Activated CD4-positive, alpha-beta T cell treated with anti-CD3 and anti-CD28 coated beads for 36 hours (primary cell): ENCODE measurements around the gene C2orf78. TPM values are rescaled to one million over a fixed set of nuclear protein-coding genes. Genes with fewer than 3 reads are reported as not detected.

Experiments used
- ATAC-seq: fragments of 200-7000 bp; cut with Tn5 transposase; one replicate; pipeline ENCODE4 v1.10.0; 2021; ENCODE audit warnings: mild to moderate bottlenecking, moderate library complexity
- CTCF ChIA-PET: fragments of 350-600 bp; sonication (Branson Sonifier 250); formaldehyde crosslinking; loops from one replicate; lab custom pipeline; 2021; ENCODE audit warnings: antibody characterized with exemption; lab: Charles Lee
- POLR2A ChIA-PET: fragments of 350-600 bp; sonication (Branson Sonifier 250); formaldehyde crosslinking; loops from one replicate; lab custom pipeline; 2021; ENCODE audit warnings: antibody characterized with exemption, inconsistent platforms; lab: Charles Lee
- DNase-seq: peaks from one replicate; pipeline ENCODE4 v3.0.0-alpha.2; 2020
- H3K27ac Mint-ChIP-seq: one replicate; pipeline ENCODE4 v1.8.0; 2021; ENCODE audit warnings: mixed read lengths
- H3K27me3 Mint-ChIP-seq: one replicate; pipeline ENCODE4 v1.8.0; 2021; ENCODE audit warnings: mixed read lengths
- H3K36me3 Mint-ChIP-seq: one replicate; pipeline ENCODE4 v1.8.0; 2021; ENCODE audit warnings: low read depth, mixed read lengths
- H3K4me1 Mint-ChIP-seq: one replicate; pipeline ENCODE4 v1.8.0; 2021; ENCODE audit warnings: mixed read lengths
- H3K4me3 Mint-ChIP-seq: one replicate; pipeline ENCODE4 v1.8.0; 2021; ENCODE audit warnings: mild to moderate bottlenecking, moderate library complexity, mixed read lengths
- H3K9me3 Mint-ChIP-seq: one replicate; pipeline ENCODE4 v1.8.0; 2021; ENCODE audit warnings: low read depth, mixed read lengths
- intact Hi-C, 2 experiments: fragments of 100-400 bp; cut with DNase I in 1 of 2; cut with micrococcal nuclease in 1 of 2; formaldehyde crosslinking; loops; one replicate each; pipeline versions ENCODE4 v1.14.2 to v1.15.1; 2022 to 2024; cut with DNase I, micrococcal nuclease
- total RNA-seq, 2 experiments: library from RNA; stranded (reverse); gene quantifications; one replicate each; pipeline ENCODE4 v1.2.3, GENCODE V29; 2021

C2orf78 gene
- total RNA-seq, 2 experiments from 2014 or later, result not detected

DNA sequence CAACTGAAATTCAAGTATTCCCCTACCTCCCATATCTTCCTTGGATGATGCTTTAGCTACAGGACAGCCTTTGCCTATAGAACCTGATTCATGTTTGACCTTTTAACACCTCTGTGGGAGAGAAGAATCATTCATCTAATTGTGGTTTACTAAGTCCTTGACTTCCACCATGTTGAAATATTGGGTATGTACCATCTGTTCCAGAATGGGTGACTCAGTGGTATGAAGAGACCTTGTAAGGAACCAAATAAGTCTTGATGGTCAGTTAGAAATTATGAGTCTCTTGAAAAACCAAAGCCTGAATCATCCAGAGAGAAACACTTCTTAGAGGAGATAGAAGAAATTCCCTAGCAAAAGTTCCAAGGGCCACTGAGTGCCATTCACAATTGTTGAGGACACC lies 72.2 kb downstream of the C2orf78 start:
- H3K4me1 Mint-ChIP-seq, result peaks cover 32% of the 10 kb centered on the region
- H3K9me3 Mint-ChIP-seq, result no peaks in the 10 kb centered on the region
- H3K27me3 Mint-ChIP-seq, result no peaks in the 10 kb centered on the region
- ChIA-PET CTCF (interaction anchor here (1.0 kb wide), 1 partner anchor 11 kb away, joined by 3 read pairs; no protein-coding TSS in a partner anchor), POLR2A (no interaction called here)
- no peak overlapping the region for H3K27ac Mint-ChIP-seq
- intact Hi-C loops, result loop anchor here in 1 of 2 experiments (5.0 to 10.0 kb wide), 2 partner anchors 41 to 129 kb away; partner anchors contain the start of gene TET3
- peaks cover 52% of the 10 kb centered on the region for H3K36me3 Mint-ChIP-seq
- no peak overlapping the region for H3K4me3 Mint-ChIP-seq
- ATAC-seq (no peak), DNase-seq (no peak)

GRCh38 chr2:73859721-73860586 lies 76.0 kb downstream of the C2orf78 start:
- POLR2A ChIA-PET, result interaction anchor here (0.6 kb wide), 2 partner anchors 19 to 36 kb away, joined by 3 read pairs; no protein-coding TSS in a partner anchor
- H3K36me3 Mint-ChIP-seq, result peaks cover 68% of the 10 kb centered on the region
- H3K27ac Mint-ChIP-seq, result peak overlapping the region; percentile 77
- DNase-seq (peak; percentile 76), ATAC-seq (peak; percentile 100)
- H3K27me3 Mint-ChIP-seq, result no peaks in the 10 kb centered on the region
- CTCF ChIA-PET, result interaction anchor here (0.5 to 1.7 kb wide), 3 partner anchors 36 to 475 kb away, joined by 3 to 4 read pairs (median 3); no protein-coding TSS in a partner anchor
- intact Hi-C loops, result loop anchor here (1.0 to 10.0 kb wide), 6 partner anchors 26 to 125 kb away; partner anchors contain the start of gene TET3 (in 1 of the 2)
- H3K9me3 Mint-ChIP-seq, result no peaks in the 10 kb centered on the region
- no peak overlapping the region for H3K4me3 Mint-ChIP-seq
- H3K4me1 Mint-ChIP-seq, result peaks cover 32% of the 10 kb centered on the region

DNA sequence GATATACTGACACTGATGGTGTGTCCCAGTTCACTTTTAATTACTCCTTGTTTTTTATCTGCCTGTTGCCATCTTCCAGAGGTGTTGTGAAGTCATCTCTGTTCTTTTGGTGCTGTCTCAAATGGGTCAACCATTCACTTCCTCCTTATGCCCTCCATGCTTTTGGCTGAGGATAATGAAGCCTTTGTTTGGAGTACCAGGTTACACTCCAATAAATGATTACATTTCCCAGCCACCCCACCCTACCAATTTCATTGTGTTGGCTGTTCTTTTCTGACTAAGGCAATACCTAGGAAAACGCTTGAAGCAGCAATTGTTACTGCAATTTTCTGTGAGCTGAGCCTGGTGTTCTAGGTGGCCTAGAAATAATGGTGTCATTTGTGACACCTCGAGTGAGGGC lies 79.0 kb downstream of the C2orf78 start:
- ATAC-seq (no peak), DNase-seq (no peak)
- no peaks in the 10 kb centered on the region for H3K9me3 Mint-ChIP-seq
- H3K27me3 Mint-ChIP-seq, result no peaks in the 10 kb centered on the region
- intact Hi-C loops, result no loop called here
- H3K4me3 Mint-ChIP-seq, result no peak overlapping the region
- peaks cover 22% of the 10 kb centered on the region for H3K4me1 Mint-ChIP-seq
- H3K36me3 Mint-ChIP-seq, result peaks cover 60% of the 10 kb centered on the region
- ChIA-PET CTCF (interaction anchor here (1.2 to 2.8 kb wide), 3 partner anchors 12 to 288 kb away, joined by 5 to 12 read pairs (median 5); no protein-coding TSS in a partner anchor), POLR2A (no interaction called here)
- no peak overlapping the region for H3K27ac Mint-ChIP-seq

Other genes starting within 250 kb of the C2orf78 start
- gene NAT8, start 141.8 kb upstream of the C2orf78 start, total RNA-seq, result not detected
- 10 to 100 TPM; 23.3 to 35.3 TPM for gene TPRKB, start 46.8 kb upstream of the C2orf78 start, total RNA-seq
- gene DUSP11, start 4.1 kb upstream of the C2orf78 start, total RNA-seq, result 10 to 100 TPM; 27.6 to 33.5 TPM
- 100 to 1,000 TPM; 104 to 111 TPM for gene STAMBP, start 44.8 kb downstream of the C2orf78 start, total RNA-seq
- under 1 TPM in 1 of 2 experiments, not detected in 1; 0.14 TPM for gene ACTG2, start 108.8 kb downstream of the C2orf78 start, total RNA-seq
- gene DGUOK, start 142.7 kb downstream of the C2orf78 start, total RNA-seq, result 100 to 1,000 TPM in 1 of 2 experiments, 10 to 100 TPM in 1; 97.6 to 119 TPM
- gene TET3, start 200.7 kb downstream of the C2orf78 start, total RNA-seq, result 10 to 100 TPM; 15.0 to 17.3 TPM